ENCODE data around the gene KLF16. TPM values are rescaled to one million over a fixed set of nuclear protein-coding genes. Genes with fewer than 3 reads are reported as not detected.

KLF16 gene
- total and polyA plus RNA-seq, 2 experiments from 2014 or later = 4.6 to 11.0 TPM

GRCh38 chr19:1861599-1862031 lies 1.8 kb downstream of the KLF16 start:
- peak; percentile 71 for DNase-seq
- WGBS, 2 experiments (ENCODE audit: low coverage in 1 of 2, low lambda C conversion rate in 2 of 2, missing lambda C conversion rate in 2 of 2) = 18 to 22% methylated on average over 20 to 23 of the region's 23 CpGs
- Histone ChIP-seq H3K9me2 (ENCODE audit: insufficient read depth) (no peaks in the 10 kb centered on the region), H3K9me3 (ENCODE audit: low read depth) (no peaks in the 10 kb centered on the region), H3K4me1 (ENCODE audit: insufficient read depth) (peaks cover 17% of the 10 kb centered on the region), H3K79me2 (ENCODE audit: insufficient read depth) (peaks cover 65% of the 10 kb centered on the region), H4K20me1 (ENCODE audit: insufficient read depth) (no peaks in the 10 kb centered on the region), H3F3A (ENCODE audit: insufficient read depth) (no peaks in the 10 kb centered on the region), H3K27ac (peak overlapping the region; percentile 72), H2AFZ (no peak overlapping the region), H3K4me2 (ENCODE audit: unreplicated experiment) (peak overlapping the region; percentile 87), H3K9ac (peak overlapping the region; percentile 90), H3K27me3 (replicated peaks; ENCODE audit: insufficient read depth) (no peaks in the 10 kb centered on the region), H3K4me3 (peak overlapping the region; percentile 91), H3K36me3 (ENCODE audit: low read depth) (no peaks in the 10 kb centered on the region)
- TF ChIP-seq EZH2 (IDR thresholded peaks at IDR 0.05; ENCODE audit: insufficient read depth, poor library complexity, severe bottlenecking) = no peak
- TF ChIP-seq EZH2phosphoT487 (IDR thresholded peaks at IDR 0.05; ENCODE audit: insufficient read depth, low read depth) = no peak
- in situ Hi-C loops (cut with MboI) = no loop called here

- 43 to 46% methylated on average over 23 to 28 of the region's 28 CpGs for WGBS, 2 experiments (ENCODE audit: low coverage in 1 of 2, low lambda C conversion rate in 2 of 2, missing lambda C conversion rate in 2 of 2)
- in situ Hi-C loops (cut with MboI) = no loop called here
- TF ChIP-seq EZH2 (IDR thresholded peaks at IDR 0.05; ENCODE audit: insufficient read depth, poor library complexity, severe bottlenecking) (no peak), EZH2phosphoT487 (IDR thresholded peaks at IDR 0.05; ENCODE audit: insufficient read depth, low read depth) (no peak)
- Histone ChIP-seq H3K36me3 (ENCODE audit: low read depth) (no peaks in the 10 kb centered on the region), H3K9me3 (ENCODE audit: low read depth) (no peaks in the 10 kb centered on the region), H3K27me3 (replicated peaks; ENCODE audit: insufficient read depth) (no peaks in the 10 kb centered on the region), H3K4me1 (ENCODE audit: insufficient read depth) (peaks cover 23% of the 10 kb centered on the region), H3K9me2 (ENCODE audit: insufficient read depth) (no peaks in the 10 kb centered on the region), H2AFZ (no peak overlapping the region), H3F3A (ENCODE audit: insufficient read depth) (peaks cover 4% of the 10 kb centered on the region; the same call in 1 of the 2 replicates), H3K9ac (peak overlapping the region; percentile 90), H3K27ac (peak overlapping the region; percentile 72), H3K79me2 (ENCODE audit: insufficient read depth) (peaks cover 71% of the 10 kb centered on the region), H3K4me2 (ENCODE audit: unreplicated experiment) (peak overlapping the region; percentile 87), H4K20me1 (ENCODE audit: insufficient read depth) (no peaks in the 10 kb centered on the region), H3K4me3 (peak overlapping the region; percentile 91)
- DNase-seq = no peak
Observed at GRCh38 chr19:1860821-1861598, 2.4 kb downstream of the KLF16 start.

DNA sequence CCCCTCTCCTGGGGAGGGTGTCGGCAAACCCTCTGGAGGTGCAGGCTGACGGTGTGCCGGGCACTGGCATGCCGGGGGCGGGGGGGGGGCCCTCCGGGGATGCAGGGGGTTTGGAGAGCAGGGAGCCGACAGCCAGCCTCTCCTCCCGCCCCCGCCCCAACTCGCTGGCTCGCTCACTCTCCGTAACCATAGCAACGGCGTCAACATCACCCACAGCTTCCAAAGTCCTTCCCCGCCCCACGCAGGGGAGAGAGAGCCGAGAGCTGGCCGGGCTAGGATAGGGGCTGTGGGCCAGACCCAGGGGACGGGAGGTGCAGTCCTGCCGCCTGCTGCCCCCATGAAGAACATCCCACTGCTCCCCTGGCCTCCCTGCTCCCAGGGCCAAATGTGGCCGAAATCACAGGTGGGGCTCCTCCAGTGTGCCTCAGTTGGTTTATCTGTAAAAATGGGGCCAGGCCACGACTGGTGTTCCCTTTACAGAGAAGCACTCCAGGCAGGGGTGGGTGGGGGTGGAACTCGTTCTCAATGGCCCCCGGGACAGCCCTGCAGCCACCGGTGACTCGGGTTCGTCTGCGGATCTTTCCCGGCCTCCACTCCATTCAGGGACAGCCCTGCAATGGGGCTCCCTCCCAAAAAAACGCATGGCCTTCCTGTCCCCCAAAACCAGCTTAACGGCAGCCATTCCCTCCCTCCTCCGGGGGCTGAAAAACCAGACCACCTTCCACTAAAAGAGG lies 3.2 kb downstream of the KLF16 start:
- no peak for TF ChIP-seq EZH2phosphoT487 (IDR thresholded peaks at IDR 0.05; ENCODE audit: insufficient read depth, low read depth)
- TF ChIP-seq EZH2 (IDR thresholded peaks at IDR 0.05; ENCODE audit: insufficient read depth, poor library complexity, severe bottlenecking) = no peak
- in situ Hi-C loops (cut with MboI) = no loop called here
- WGBS, 2 experiments (ENCODE audit: low coverage in 1 of 2, low lambda C conversion rate in 2 of 2, missing lambda C conversion rate in 2 of 2) = 4% methylated on average over 19 to 29 of the region's 32 CpGs
- Histone ChIP-seq H4K20me1 (ENCODE audit: insufficient read depth) (no peaks in the 10 kb centered on the region), H2AFZ (no peak overlapping the region), H3K79me2 (ENCODE audit: insufficient read depth) (peaks cover 77% of the 10 kb centered on the region), H3K4me3 (peak overlapping the region; percentile 91), H3K27ac (peak overlapping the region; percentile 72), H3K4me2 (ENCODE audit: unreplicated experiment) (peak overlapping the region; percentile 87), H3K36me3 (ENCODE audit: low read depth) (no peaks in the 10 kb centered on the region), H3F3A (ENCODE audit: insufficient read depth) (peaks cover 9% of the 10 kb centered on the region; the same call in 1 of the 2 replicates), H3K9me3 (ENCODE audit: low read depth) (no peaks in the 10 kb centered on the region), H3K27me3 (replicated peaks; ENCODE audit: insufficient read depth) (no peaks in the 10 kb centered on the region), H3K9me2 (ENCODE audit: insufficient read depth) (no peaks in the 10 kb centered on the region), H3K9ac (peak overlapping the region; percentile 90), H3K4me1 (ENCODE audit: insufficient read depth) (peaks cover 28% of the 10 kb centered on the region)
- DNase-seq = peak; percentile 96

GRCh38 chr19:1859331-1859781 lies 4.0 kb downstream of the KLF16 start:
- in situ Hi-C loops (cut with MboI) = no loop called here
- DNase-seq = no peak
- 62 to 66% methylated on average over 9 to 18 of the region's 18 CpGs for WGBS, 2 experiments (ENCODE audit: low coverage in 1 of 2, low lambda C conversion rate in 2 of 2, missing lambda C conversion rate in 2 of 2)
- H2AFZ ChIP-seq = no peak overlapping the region
- peaks cover 81% of the 10 kb centered on the region for H3K79me2 ChIP-seq (ENCODE audit: insufficient read depth)
- H4K20me1 ChIP-seq (ENCODE audit: insufficient read depth) = no peaks in the 10 kb centered on the region
- H3K4me1 ChIP-seq (ENCODE audit: insufficient read depth) = peaks cover 37% of the 10 kb centered on the region
- H3K27me3 ChIP-seq (replicated peaks; ENCODE audit: insufficient read depth) = no peaks in the 10 kb centered on the region
- H3K9me2 ChIP-seq (ENCODE audit: insufficient read depth) = no peaks in the 10 kb centered on the region
- H3K4me3 ChIP-seq = peak overlapping the region; percentile 91
- peak overlapping the region; percentile 72 for H3K27ac ChIP-seq
- H3K36me3 ChIP-seq (ENCODE audit: low read depth) = no peaks in the 10 kb centered on the region
- peak overlapping the region; percentile 87 for H3K4me2 ChIP-seq (ENCODE audit: unreplicated experiment)
- H3K9ac ChIP-seq = peak overlapping the region; percentile 90
- TF ChIP-seq EZH2phosphoT487 (IDR thresholded peaks at IDR 0.05; ENCODE audit: insufficient read depth, low read depth) (no peak), EZH2 (IDR thresholded peaks at IDR 0.05; ENCODE audit: insufficient read depth, poor library complexity, severe bottlenecking) (no peak)
- no peaks in the 10 kb centered on the region for H3K9me3 ChIP-seq (ENCODE audit: low read depth)
- H3F3A ChIP-seq (ENCODE audit: insufficient read depth) = peaks cover 9% of the 10 kb centered on the region; the same call in 1 of the 2 replicates

Data from GM23248 (cell line).